GM21360 (cell line): ENCODE measurements around the gene ST3GAL3.

Experiments
- ATAC-seq: cut with Tn5 transposase; IDR thresholded peaks from one replicate; pipeline ENCODE4 v1.9.1; 2021; ENCODE audit warnings: mild to moderate bottlenecking, moderate library complexity; ENCODE audit not compliant: unreplicated experiment

ST3GAL3 gene

DNA sequence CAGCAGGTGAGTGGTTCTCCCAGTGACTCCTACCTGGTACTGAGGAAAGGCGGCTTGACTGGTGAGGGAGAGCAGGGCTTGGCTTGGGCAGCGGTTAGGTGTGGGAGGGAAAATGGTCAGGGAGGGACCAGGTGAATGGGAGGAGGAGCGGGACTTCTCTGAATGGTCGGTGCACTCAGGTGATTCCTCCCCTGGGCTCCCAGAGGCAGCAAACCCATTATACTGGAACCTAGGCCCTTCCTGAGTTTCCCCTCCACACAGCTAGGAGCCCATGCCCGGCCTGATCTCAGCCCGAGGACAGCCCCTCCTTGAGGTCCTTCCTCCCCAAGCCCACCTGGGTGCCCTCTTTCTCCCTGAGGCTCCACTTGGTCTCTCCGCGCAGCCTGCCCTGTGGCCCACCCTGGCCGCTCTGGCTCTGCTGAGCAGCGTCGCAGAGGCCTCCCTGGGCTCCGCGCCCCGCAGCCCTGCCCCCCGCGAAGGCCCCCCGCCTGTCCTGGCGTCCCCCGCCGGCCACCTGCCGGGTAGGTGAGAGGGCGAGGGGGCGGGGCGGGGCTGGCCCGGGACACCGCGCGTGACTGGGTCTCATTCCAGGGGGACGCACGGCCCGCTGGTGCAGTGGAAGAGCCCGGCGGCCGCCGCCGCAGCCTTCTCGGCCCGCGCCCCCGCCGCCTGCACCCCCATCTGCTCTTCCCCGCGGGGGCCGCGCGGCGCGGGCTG lies 228.5 kb downstream of the ST3GAL3 start:
- ATAC-seq = no peak

DNA sequence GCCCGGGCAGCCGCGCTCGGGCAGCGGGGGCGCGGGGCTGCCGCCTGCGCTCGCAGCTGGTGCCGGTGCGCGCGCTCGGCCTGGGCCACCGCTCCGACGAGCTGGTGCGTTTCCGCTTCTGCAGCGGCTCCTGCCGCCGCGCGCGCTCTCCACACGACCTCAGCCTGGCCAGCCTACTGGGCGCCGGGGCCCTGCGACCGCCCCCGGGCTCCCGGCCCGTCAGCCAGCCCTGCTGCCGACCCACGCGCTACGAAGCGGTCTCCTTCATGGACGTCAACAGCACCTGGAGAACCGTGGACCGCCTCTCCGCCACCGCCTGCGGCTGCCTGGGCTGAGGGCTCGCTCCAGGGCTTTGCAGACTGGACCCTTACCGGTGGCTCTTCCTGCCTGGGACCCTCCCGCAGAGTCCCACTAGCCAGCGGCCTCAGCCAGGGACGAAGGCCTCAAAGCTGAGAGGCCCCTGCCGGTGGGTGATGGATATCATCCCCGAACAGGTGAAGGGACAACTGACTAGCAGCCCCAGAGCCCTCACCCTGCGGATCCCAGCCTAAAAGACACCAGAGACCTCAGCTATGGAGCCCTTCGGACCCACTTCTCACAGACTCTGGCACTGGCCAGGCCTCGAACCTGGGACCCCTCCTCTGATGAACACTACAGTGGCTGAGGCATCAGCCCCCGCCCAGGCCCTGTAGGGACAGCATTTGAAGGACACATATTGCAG lies 229.3 kb downstream of the ST3GAL3 start:
- no peak for ATAC-seq

- no peak for ATAC-seq
These were observed 230.0 kb downstream of the ST3GAL3 start for GRCh38 chr1:43937179-43937865.

DNA sequence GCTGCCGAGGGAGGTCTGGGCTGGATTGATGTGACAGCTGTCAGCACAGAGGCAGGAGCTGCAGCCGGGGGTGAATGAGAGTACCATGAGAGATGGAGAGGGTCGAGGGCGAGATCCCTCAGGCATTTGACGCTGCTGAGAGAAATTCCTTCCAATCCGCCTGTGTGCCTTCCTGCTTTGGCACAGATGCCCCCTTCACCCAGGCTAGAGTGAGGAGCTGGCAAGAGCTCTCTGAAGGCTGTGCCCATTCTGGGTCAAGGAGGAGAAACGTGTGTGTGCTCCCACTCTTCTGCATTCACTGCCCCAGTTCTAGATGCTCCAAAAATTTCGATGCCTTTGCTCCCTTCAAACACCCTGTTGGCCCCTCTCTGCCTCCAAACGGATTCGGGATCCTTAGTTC lies 231.0 kb downstream of the ST3GAL3 start:
- no peak for ATAC-seq

GRCh38 chr1:43938892-43939587 lies 231.7 kb downstream of the ST3GAL3 start:
- ATAC-seq = no peak

DNA sequence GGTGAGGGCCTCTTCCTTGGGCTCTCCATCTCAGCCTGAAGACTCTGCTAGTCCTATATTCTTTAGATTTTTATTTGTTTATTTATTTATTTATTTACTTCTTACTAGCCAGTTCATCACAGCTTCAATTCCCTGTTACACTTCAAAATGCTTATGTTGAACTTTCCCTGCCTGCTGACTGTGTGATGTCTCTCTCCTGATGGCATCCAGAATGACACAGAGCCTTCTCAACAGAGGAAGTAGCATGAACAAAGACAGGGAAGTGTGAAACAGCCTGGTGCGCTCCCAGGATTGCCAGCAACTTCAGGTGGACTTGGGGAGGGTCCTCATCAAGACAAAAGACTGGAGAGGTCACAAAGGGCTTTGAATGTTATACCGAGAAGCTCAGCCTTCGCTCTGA lies 235.1 kb downstream of the ST3GAL3 start:
- no peak for ATAC-seq

- no peak for ATAC-seq
These were observed 237.5 kb downstream of the ST3GAL3 start for GRCh38 chr1:43944860-43945259.

GRCh38 chr1:43945674-43946235 lies 238.4 kb downstream of the ST3GAL3 start:
- no peak for ATAC-seq

DNA sequence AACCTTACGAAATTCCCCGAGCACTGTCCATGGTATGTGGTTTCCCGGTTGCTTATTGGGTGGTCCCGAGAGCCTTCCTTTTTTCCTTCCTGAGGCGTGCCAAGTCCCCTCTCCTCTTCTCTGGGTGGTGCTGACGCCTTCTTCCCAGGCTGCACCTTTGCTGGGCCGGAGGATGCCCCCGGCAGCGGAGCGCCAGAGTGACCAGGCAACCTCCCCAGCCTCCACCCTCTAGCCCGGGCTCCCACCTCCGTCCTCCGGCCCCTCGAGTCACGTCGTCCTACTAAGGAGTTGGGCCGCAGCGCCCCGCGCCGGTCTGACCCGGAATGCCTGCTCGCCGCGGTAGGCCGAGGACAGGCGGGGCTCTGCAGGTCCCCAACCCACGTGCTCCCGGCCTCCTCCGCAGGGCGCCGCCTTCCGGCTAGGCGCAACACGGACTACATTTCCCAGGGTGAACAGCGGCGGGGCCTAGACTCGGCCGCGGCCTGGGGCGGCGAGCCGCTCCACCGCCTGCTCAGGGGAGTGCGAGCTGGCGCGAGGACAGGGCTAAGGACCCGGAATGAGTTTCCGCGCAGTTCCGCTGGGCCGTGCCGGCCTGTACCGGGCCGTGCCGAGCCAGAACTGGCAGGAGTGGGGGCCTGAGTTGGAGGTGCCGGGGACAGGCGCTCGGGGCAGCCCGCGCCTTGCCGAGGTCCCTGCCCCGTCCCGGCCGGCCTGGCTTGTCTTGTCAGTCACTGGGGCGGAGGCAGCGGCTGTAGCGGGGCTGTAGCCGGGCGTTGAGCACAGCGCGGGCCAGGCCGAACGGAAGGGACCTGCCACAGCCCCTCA lies 239.1 kb downstream of the ST3GAL3 start, which contains the start of gene IPO13:
TSS of gene IPO13 (plus strand) at position 715 of the 825 bp plus-strand sequence. CDS start 651 bp downstream, outside the sequence.
- peak; percentile 94 for ATAC-seq

- ATAC-seq = peak; percentile 21
These were observed 239.9 kb downstream of the ST3GAL3 start for GRCh38 chr1:43947061-43947873.

DNA sequence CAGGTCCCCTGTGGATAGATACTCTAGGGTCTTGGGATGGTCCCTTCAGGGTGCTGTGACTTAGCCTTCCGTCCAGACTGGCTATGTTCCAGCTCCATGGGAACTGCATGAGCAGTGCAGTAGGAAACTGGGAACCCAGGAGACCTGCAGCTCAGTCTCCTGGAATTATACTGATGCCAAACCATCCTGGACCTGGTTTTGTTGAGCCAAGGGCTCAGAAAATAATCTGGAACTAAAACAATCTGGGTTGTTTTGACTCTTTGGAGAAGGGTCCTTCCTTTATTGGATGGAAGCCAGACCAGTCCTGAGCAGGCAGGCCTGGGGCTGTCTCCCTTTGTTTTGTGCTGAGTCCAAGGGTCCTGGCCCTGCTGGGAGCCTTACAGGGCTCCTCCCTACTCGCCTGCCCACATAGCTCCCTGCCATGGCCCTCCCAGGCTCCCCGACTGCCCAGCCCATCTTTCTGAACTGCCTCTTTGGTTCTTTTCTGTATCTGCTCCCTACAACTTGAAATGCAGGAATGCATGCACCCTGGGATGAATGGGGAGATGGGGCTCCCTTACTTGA lies 240.6 kb downstream of the ST3GAL3 start:
- ATAC-seq = no peak

DNA sequence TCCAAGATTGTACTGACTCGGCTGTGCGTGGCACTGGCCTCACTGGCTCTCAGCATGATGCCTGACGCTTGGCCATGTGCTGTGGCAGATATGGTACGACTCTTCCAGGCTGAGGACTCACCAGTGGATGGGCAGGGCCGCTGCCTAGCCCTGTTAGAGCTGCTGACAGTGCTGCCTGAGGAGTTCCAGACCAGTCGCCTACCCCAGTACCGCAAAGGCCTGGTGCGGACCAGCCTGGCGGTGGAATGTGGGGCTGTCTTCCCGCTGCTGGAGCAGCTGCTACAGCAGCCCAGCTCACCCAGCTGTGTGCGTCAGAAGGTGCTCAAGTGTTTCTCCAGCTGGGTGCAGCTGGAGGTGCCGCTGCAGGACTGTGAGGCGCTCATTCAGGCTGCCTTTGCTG lies 242.3 kb downstream of the ST3GAL3 start:
- ATAC-seq = no peak

GRCh38 chr1:43951021-43951985 lies 244.0 kb downstream of the ST3GAL3 start:
- no peak for ATAC-seq

- no peak for ATAC-seq
These were observed 245.5 kb downstream of the ST3GAL3 start for GRCh38 chr1:43952731-43953346.

DNA sequence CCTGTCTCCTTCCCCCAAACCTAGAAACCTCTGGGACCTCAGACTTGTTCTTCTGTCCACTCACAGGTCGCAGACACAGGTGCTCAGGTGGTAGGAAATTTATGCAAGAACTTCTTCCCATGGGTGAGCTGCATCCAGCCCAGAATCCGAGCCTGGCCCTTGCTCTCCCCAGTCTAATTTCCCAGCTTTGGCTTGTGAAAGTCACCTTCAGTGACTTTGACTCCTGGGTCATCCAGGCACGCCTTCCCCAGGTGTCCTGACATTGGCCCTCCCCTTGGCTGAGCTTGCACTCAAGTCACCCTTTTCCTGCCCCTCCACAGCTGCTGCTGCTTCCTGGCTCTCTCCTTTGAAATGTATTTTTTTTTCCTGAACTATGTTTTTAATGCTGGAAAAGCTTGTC lies 246.0 kb downstream of the ST3GAL3 start:
- ATAC-seq = no peak

DNA sequence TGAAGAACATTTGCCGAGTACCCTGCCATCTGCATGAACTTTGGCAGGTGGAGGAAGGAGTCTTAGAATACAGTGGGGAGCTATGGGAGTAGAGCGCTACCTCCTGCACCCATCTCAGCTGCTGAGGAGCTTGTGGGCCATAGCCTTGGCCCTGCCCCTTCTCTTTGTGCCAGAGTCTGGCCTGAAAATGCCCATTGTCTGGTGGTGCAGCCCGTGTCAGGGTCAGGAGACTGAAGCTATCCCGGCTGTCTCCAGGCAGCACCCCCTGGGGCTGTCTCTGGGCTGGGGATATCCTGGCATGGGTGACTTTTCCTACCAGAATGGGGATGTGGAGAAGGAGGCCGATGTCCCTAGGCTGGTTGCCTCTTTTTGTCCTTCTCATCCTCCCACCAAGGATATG lies 246.7 kb downstream of the ST3GAL3 start:
- ATAC-seq = no peak

- no peak for ATAC-seq
These were observed 248.9 kb downstream of the ST3GAL3 start for GRCh38 chr1:43956234-43956633.
